CD1c-positive myeloid dendritic cell (primary cell): Measurements from ENCODE around the gene NFILZ.
"Not testable (repeated sequence)": the region's sequence is repeated elsewhere in the genome, so short reads cannot be mapped to it uniquely, and the experiment has no call there.

Source experiments
- DNase-seq: peaks from one replicate; pipeline ENCODE4 v3.0.0-alpha.2; 2016; ENCODE audit errors: extremely low spot score

Gene NFILZ

GRCh38 chr19:8611877-8612806 is 18.3 kb upstream of the NFILZ start:
- DNase-seq: no peak

GRCh38 chr19:8612807-8613171 is 17.6 kb upstream of the NFILZ start:
- no peak for DNase-seq

- no peak for DNase-seq
Measured at GRCh38 chr19:8614455-8614854, 16.0 kb upstream of the NFILZ start.

GRCh38 chr19:8615024-8615423 is 15.4 kb upstream of the NFILZ start:
- no peak for DNase-seq

GRCh38 chr19:8615813-8616596 is 14.4 kb upstream of the NFILZ start:
- DNase-seq: peak; percentile 89

GRCh38 chr19:8616861-8617260 is 13.6 kb upstream of the NFILZ start:
- no peak for DNase-seq

- DNase-seq: not testable (repeated sequence)
Measured at GRCh38 chr19:8617325-8617724, 13.1 kb upstream of the NFILZ start.

- no peak for DNase-seq
Measured at GRCh38 chr19:8617984-8618383, 12.4 kb upstream of the NFILZ start.

- DNase-seq: no peak
Measured at GRCh38 chr19:8618751-8619150, 11.7 kb upstream of the NFILZ start.

GRCh38 chr19:8622886-8623285 is 7.5 kb upstream of the NFILZ start:
- not testable (repeated sequence) for DNase-seq

GRCh38 chr19:8626842-8627241 is 3.6 kb upstream of the NFILZ start:
- no peak for DNase-seq

- DNase-seq: no peak
Measured at GRCh38 chr19:8629184-8629583, 1.2 kb upstream of the NFILZ start.

GRCh38 chr19:8630796-8631424 is 477 bp downstream of the NFILZ start:
- no peak for DNase-seq

- DNase-seq: no peak
Measured at GRCh38 chr19:8631425-8631819, 989 bp downstream of the NFILZ start.

- no peak for DNase-seq
Measured at GRCh38 chr19:8635422-8635821, 5.0 kb downstream of the NFILZ start.

- not testable (repeated sequence) for DNase-seq
Measured at GRCh38 chr19:8637070-8637469, 6.6 kb downstream of the NFILZ start.

- peak; percentile 90 for DNase-seq
Measured at GRCh38 chr19:8638078-8638619, 7.7 kb downstream of the NFILZ start.

GRCh38 chr19:8639821-8640401 is 9.5 kb downstream of the NFILZ start:
- no peak for DNase-seq

GRCh38 chr19:8640402-8641004 is 10.1 kb downstream of the NFILZ start:
- DNase-seq: peak; percentile 92

- no peak for DNase-seq
Measured at GRCh38 chr19:8641221-8641907, 10.9 kb downstream of the NFILZ start.
